Central memory CD8-positive, alpha-beta T cell (primary cell): ENCODE results near the gene FGD4.

Experiments
- ATAC-seq: fragments of 150-1000 bp; cut with Tn5 transposase; replicated peaks from 2 replicates; pipeline ENCODE4 v1.10.0; 2022; ENCODE audit warnings: mild to moderate bottlenecking, moderate FRiP score, moderate number of reproducible peaks; ENCODE audit not compliant: poor library complexity, severe bottlenecking; ENCODE audit errors: extremely low read depth
- DNase-seq, 2 donors: peaks; one replicate each; pipeline ENCODE4 v3.0.0; 2021; ENCODE audit warnings: low spot score in 2 of 2
- H3K27ac Mint-ChIP-seq: one replicate; pipeline ENCODE4 v1.8.0; 2022; ENCODE audit warnings: low read depth, mild to moderate bottlenecking, moderate library complexity, mixed read lengths
- H3K27me3 Mint-ChIP-seq: one replicate; pipeline ENCODE4 v1.8.0; 2022; ENCODE audit warnings: mixed read lengths
- H3K36me3 Mint-ChIP-seq: one replicate; pipeline ENCODE4 v1.8.0; 2022; ENCODE audit warnings: mild to moderate bottlenecking, moderate library complexity, mixed read lengths; ENCODE audit not compliant: insufficient read depth
- H3K4me1 Mint-ChIP-seq: one replicate; pipeline ENCODE4 v1.8.0; 2022; ENCODE audit warnings: mixed read lengths
- H3K4me3 Mint-ChIP-seq: one replicate; pipeline ENCODE4 v1.8.0; 2022; ENCODE audit warnings: mild to moderate bottlenecking, moderate library complexity, mixed read lengths
- H3K9me3 Mint-ChIP-seq: one replicate; pipeline ENCODE4 v1.8.0; 2022; ENCODE audit warnings: mixed read lengths

Gene FGD4

GRCh38 chr12:32418903-32419519 lies 19.7 kb downstream of the FGD4 start:
- no peak for ATAC-seq
- Mint-ChIP-seq H3K27ac (no peak overlapping the region), H3K9me3 (no peaks in the 10 kb centered on the region), H3K27me3 (peaks cover 36% of the 10 kb centered on the region), H3K4me3 (no peak overlapping the region), H3K36me3 (peaks cover 3% of the 10 kb centered on the region), H3K4me1 (no peaks in the 10 kb centered on the region)
- no peak for DNase-seq

GRCh38 chr12:32419520-32419960 lies 20.2 kb downstream of the FGD4 start:
- ATAC-seq (no peak), DNase-seq (no peak)
- H3K27me3 Mint-ChIP-seq, result peaks cover 36% of the 10 kb centered on the region
- H3K4me3 Mint-ChIP-seq, result no peak overlapping the region
- H3K36me3 Mint-ChIP-seq, result peaks cover 3% of the 10 kb centered on the region
- no peaks in the 10 kb centered on the region for H3K9me3 Mint-ChIP-seq
- no peaks in the 10 kb centered on the region for H3K4me1 Mint-ChIP-seq
- H3K27ac Mint-ChIP-seq, result no peak overlapping the region

- no peak overlapping the region for H3K27ac Mint-ChIP-seq
- DNase-seq, result no peak
- no peak overlapping the region for H3K4me3 Mint-ChIP-seq
- no peaks in the 10 kb centered on the region for H3K4me1 Mint-ChIP-seq
- H3K9me3 Mint-ChIP-seq, result no peaks in the 10 kb centered on the region
- H3K27me3 Mint-ChIP-seq, result peaks cover 36% of the 10 kb centered on the region
- H3K36me3 Mint-ChIP-seq, result no peaks in the 10 kb centered on the region
- ATAC-seq, result no peak
Measured at GRCh38 chr12:32420356-32420755, 21.0 kb downstream of the FGD4 start.

- Mint-ChIP-seq H3K36me3 (no peaks in the 10 kb centered on the region), H3K27me3 (peaks cover 58% of the 10 kb centered on the region), H3K4me1 (no peaks in the 10 kb centered on the region), H3K27ac (no peak overlapping the region), H3K4me3 (no peak overlapping the region), H3K9me3 (peaks cover 8% of the 10 kb centered on the region)
- ATAC-seq (no peak), DNase-seq (no peak)
Measured at GRCh38 chr12:32423559-32423958, 24.2 kb downstream of the FGD4 start.

- DNase-seq (no peak), ATAC-seq (no peak)
- Mint-ChIP-seq H3K36me3 (no peaks in the 10 kb centered on the region), H3K27ac (no peak overlapping the region), H3K27me3 (peaks cover 47% of the 10 kb centered on the region), H3K9me3 (peaks cover 14% of the 10 kb centered on the region), H3K4me1 (no peaks in the 10 kb centered on the region), H3K4me3 (no peak overlapping the region)
Measured at GRCh38 chr12:32431025-32431424, 31.7 kb downstream of the FGD4 start.

- no peaks in the 10 kb centered on the region for H3K4me1 Mint-ChIP-seq
Measured at GRCh38 chr12:32435921-32436705, 36.8 kb downstream of the FGD4 start.

GRCh38 chr12:32437095-32437515 lies 37.7 kb downstream of the FGD4 start:
- H3K27me3 Mint-ChIP-seq, result peaks cover 31% of the 10 kb centered on the region
- no peaks in the 10 kb centered on the region for H3K36me3 Mint-ChIP-seq
- no peak overlapping the region for H3K4me3 Mint-ChIP-seq
- H3K9me3 Mint-ChIP-seq, result no peaks in the 10 kb centered on the region
- H3K4me1 Mint-ChIP-seq, result no peaks in the 10 kb centered on the region
- no peak for DNase-seq
- H3K27ac Mint-ChIP-seq, result no peak overlapping the region
- ATAC-seq, result no peak

More at GRCh38 chr12:32435921-32436705, 36.8 kb downstream of the FGD4 start:
- H3K27me3 Mint-ChIP-seq, result peaks cover 31% of the 10 kb centered on the region
- no peaks in the 10 kb centered on the region for H3K36me3 Mint-ChIP-seq
- DNase-seq (no peak), ATAC-seq (no peak)
- no peak overlapping the region for H3K27ac Mint-ChIP-seq
- no peaks in the 10 kb centered on the region for H3K9me3 Mint-ChIP-seq
- H3K4me3 Mint-ChIP-seq, result no peak overlapping the region

- Mint-ChIP-seq H3K27me3 (peaks cover 18% of the 10 kb centered on the region), H3K27ac (no peak overlapping the region), H3K36me3 (no peaks in the 10 kb centered on the region), H3K4me1 (no peaks in the 10 kb centered on the region), H3K9me3 (no peaks in the 10 kb centered on the region), H3K4me3 (no peak overlapping the region)
- DNase-seq (no peak), ATAC-seq (no peak)
Measured at GRCh38 chr12:32440120-32440865, 40.9 kb downstream of the FGD4 start.

GRCh38 chr12:32443491-32443890 lies 44.1 kb downstream of the FGD4 start:
- Mint-ChIP-seq H3K4me3 (no peak overlapping the region), H3K4me1 (no peaks in the 10 kb centered on the region), H3K27me3 (peaks cover 15% of the 10 kb centered on the region), H3K36me3 (no peaks in the 10 kb centered on the region), H3K27ac (no peak overlapping the region), H3K9me3 (no peaks in the 10 kb centered on the region)
- DNase-seq (no peak), ATAC-seq (no peak)

GRCh38 chr12:32444895-32445294 lies 45.5 kb downstream of the FGD4 start:
- H3K27ac Mint-ChIP-seq, result no peak overlapping the region
- DNase-seq (no peak), ATAC-seq (no peak)

GRCh38 chr12:32445356-32445755 lies 46.0 kb downstream of the FGD4 start:
- Mint-ChIP-seq H3K27ac (no peak overlapping the region), H3K27me3 (peaks cover 23% of the 10 kb centered on the region), H3K4me1 (no peaks in the 10 kb centered on the region), H3K4me3 (no peak overlapping the region), H3K9me3 (no peaks in the 10 kb centered on the region), H3K36me3 (no peaks in the 10 kb centered on the region)
- ATAC-seq (no peak), DNase-seq (no peak)

More at GRCh38 chr12:32444895-32445294, 45.5 kb downstream of the FGD4 start:
- Mint-ChIP-seq H3K27me3 (peaks cover 25% of the 10 kb centered on the region), H3K36me3 (no peaks in the 10 kb centered on the region), H3K4me3 (no peak overlapping the region), H3K4me1 (no peaks in the 10 kb centered on the region), H3K9me3 (no peaks in the 10 kb centered on the region)

GRCh38 chr12:32446316-32447119 lies 47.2 kb downstream of the FGD4 start:
- Mint-ChIP-seq H3K4me1 (no peaks in the 10 kb centered on the region), H3K36me3 (no peaks in the 10 kb centered on the region), H3K4me3 (no peak overlapping the region), H3K27me3 (peaks cover 27% of the 10 kb centered on the region), H3K9me3 (no peaks in the 10 kb centered on the region), H3K27ac (no peak overlapping the region)
- ATAC-seq, result no peak
- no peak for DNase-seq
